H7 (cell line): ENCODE data around the gene PORCN. TPM values are rescaled to one million over a fixed set of nuclear protein-coding genes. Genes with fewer than 3 reads are reported as not detected.
"Not testable (repeated sequence)": the region's sequence is repeated elsewhere in the genome, so short reads cannot be mapped to it uniquely, and the experiment has no call there.

Experiments used
- DNase-seq: peaks from one replicate; pipeline ENCODE4 v3.0.0; 2012
- H3K27me3 ChIP-seq: 2 replicates; pipeline ENCODE4 v1.6.0; 2011; ENCODE audit warnings: mild to moderate bottlenecking, low read length; ENCODE audit not compliant: control insufficient read depth, insufficient read depth
- H3K36me3 ChIP-seq: replicated peaks from 2 replicates; pipeline ENCODE4 v1.5.1; 2011; ENCODE audit warnings: low read length; ENCODE audit not compliant: control insufficient read depth, insufficient read depth
- H3K4me3 ChIP-seq: 2 replicates; pipeline ENCODE4 v1.5.1; 2011; ENCODE audit warnings: low read depth, mild to moderate bottlenecking, control low read depth, low read length, moderate library complexity; ENCODE audit not compliant: insufficient read depth
- total RNA-seq: library from RNA; depleted of rRNA; stranded (reverse); fragments of >200 nt; shearing (Covaris generic); gene quantifications from 2 replicates; pipeline ENCODE4 v1.2.3, GENCODE V29; 2014

The PORCN gene
- total RNA-seq, 1 experiment from 2014 or later, result 22.8 TPM

DNA sequence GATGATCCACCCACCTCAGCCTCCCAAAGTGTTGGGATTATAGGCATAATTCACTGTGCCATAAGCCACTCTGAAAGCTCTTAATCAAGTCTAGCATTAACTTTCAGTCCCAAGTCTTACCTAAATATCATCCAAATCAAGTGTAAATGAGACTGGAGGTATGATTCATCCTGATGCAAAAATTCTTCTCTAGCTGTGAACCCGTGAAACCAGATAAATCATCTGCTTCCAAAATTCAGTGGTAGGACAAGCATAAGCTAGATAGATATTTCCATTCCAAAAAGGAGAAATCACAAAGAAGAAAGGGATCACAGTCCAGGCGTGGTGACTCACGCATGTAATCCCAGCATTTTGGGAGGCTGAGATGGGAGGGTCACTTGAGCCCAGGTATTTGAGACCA lies 21.9 kb downstream of the PORCN start:
- no peak for DNase-seq
- peaks cover 14% of the 10 kb centered on the region for H3K36me3 ChIP-seq
- H3K4me3 ChIP-seq, result no peak overlapping the region
- H3K27me3 ChIP-seq, result no peaks in the 10 kb centered on the region

DNA sequence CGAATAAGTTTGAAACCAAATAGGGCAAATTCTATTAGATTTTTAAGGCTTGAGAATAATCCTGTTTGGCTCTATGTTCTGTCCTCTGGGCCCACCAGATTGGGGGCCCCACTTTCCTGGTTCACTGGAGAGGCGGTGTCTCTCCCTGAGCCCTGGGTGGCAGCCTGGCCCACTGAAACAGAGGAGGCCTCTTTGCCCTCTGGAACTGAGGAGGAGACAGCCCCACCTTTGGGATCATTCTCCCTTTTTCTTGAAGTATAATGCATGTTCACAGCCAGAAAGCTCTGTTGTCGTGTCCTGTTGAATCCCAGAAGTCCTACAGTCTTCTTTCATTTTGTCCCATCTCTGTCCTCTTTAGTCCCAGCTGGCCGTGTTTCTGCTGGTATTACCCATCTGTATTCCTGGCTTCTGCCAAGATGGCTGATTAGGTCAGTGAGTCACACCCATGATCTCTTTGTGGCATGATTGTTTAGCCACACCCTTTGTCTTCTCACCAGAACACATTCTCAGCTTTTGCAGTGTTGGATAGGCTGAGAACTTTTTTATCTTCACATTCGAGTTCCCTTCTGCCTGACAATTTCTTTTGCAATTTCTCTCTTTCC lies 22.7 kb downstream of the PORCN start:
- DNase-seq, result no peak
- no peaks in the 10 kb centered on the region for H3K27me3 ChIP-seq
- H3K4me3 ChIP-seq, result no peak overlapping the region
- peaks cover 13% of the 10 kb centered on the region for H3K36me3 ChIP-seq

DNA sequence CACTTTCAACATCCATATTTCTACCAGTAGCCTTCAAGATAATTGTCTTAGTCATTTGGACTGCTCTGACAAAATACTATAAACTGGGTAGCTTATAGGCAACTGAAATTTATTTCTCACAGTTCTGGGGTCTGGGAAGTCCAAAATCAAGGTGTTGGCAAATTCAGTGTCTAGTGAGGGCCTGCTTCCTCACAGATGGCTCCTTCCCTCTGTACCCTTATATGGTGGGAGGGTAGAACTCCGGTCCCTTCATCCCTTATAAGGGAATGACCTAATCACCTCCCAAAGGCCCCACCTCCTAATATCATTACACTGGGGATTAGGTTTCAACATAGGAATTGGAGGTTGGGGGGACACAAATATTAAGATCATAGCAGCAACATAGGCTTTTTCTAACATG lies 23.4 kb downstream of the PORCN start:
- no peak for DNase-seq
- Histone ChIP-seq H3K36me3 (peaks cover 6% of the 10 kb centered on the region), H3K4me3 (no peak overlapping the region), H3K27me3 (no peaks in the 10 kb centered on the region)

DNA sequence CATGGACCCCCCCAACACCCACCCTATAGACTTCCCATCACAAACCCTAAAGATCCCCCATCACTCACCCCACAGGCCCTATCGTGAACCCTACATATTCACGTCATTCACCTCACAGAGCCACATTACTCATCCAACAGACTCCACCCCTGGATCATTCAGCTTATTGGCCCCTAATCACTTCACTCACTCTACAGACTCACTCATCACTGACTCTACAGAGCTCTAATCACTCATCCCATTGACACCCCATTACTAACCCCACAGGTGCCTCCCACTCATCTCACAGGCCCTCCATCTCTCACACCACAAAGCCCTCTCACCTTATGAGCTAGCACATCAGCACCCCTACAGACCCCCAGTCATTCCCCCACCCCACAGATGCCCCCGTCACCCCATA lies 24.4 kb downstream of the PORCN start:
- no peaks in the 10 kb centered on the region for H3K27me3 ChIP-seq
- DNase-seq, result no peak

DNA sequence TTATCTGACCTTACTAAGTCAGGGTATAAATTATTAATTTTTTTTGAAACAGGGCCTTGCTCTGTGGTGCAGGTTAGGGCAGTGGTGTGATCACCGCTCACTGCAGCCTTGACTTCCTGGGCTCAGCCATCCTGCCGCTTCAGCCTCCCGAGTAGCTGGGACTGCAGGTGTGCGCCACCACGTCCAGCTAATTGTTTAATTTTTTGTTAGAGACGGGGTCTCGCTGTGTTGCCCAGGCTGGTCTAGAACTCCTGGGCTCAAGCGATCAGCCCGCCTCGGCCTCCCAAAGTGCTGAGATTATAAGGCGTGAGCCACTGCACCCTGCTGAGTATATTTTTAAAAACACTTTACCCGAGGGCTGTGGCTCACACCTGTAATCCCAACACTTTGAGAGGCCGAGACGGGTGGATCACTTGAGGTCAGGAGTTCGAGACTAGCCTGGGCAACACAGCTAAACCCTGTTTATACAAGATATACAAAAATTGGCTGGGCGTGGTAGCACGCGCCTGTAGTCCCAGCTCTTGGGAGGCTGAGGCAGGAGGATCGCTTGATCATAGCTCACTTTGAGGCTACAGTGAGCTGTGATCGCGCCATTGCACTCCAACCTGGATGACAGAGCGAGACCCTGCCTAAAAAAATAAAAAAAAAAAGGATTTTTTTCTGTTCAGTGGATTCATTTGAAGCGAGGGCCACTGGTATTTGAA lies 30.0 kb downstream of the PORCN start:
- no peak for DNase-seq
- no peak overlapping the region for H3K4me3 ChIP-seq
- no peaks in the 10 kb centered on the region for H3K27me3 ChIP-seq
- H3K36me3 ChIP-seq, result no peaks in the 10 kb centered on the region

More for the DNA sequence above, 24.4 kb downstream of the PORCN start:
- Histone ChIP-seq H3K4me3 (no peak overlapping the region), H3K36me3 (peaks cover 4% of the 10 kb centered on the region)

DNA sequence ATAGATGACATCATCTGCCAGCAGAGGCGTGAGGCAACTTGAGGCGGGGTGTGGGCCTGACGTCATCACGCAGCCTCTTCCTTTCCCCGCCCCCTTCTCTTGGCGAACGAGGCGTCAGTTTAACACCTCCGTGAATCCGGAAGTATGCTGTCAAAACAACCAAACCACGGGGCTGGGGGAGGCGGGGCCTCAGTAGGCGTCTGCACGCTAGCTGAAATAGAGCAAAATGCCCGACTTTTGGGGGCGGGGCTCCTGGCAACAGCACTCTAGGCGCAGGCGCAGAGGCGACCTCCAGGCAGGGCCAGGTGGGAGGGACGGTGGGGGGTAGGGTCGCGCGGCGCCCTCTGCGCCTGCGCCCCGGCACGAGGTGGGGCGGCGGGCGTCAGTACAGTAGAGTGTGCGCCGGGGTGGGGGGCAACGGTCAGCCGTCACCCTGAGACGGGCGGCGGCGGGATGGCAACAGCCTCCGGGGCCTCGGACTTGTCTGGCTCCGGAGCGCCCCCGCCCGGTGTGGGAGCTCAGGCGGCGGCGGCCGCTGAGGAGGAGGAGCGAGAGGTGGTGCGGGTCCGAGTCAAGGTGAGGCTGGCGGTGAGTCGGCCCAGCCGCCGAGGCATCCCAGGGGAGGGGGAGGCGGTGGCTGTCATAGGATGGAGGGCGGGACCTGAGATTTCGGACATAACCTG lies 30.7 kb downstream of the PORCN start, which contains the start of gene TBC1D25:
TBC1D25 (plus strand) TSS at position 370 of the 683 bp plus-strand sequence; CDS start at position 454, 84 bp downstream.
- Histone ChIP-seq H3K27me3 (no peaks in the 10 kb centered on the region), H3K4me3 (peak within 1 kb of the TSS; percentile 62), H3K36me3 (no peaks in the 10 kb centered on the region)
- peak; percentile 94 for DNase-seq

DNA sequence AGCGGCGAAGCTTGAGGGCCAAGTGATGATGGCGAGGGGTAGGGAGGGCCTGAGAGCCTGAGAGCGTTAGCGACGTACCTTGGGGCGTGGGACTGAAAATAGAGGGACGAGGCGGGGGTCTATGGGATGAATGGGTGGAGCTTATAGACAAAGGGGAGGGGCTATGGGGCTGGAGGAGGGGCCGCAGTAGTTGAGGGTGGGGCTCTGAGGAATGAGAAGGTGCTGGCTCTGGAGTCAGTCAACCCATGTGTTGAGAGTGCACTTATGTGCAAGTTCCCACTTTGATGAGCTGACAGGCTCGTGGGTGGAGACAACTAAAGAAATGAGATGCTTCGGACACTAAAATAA lies 31.2 kb downstream of the PORCN start:
- H3K36me3 ChIP-seq, result no peaks in the 10 kb centered on the region; the same call in 1 of the 2 replicates
- H3K27me3 ChIP-seq, result no peaks in the 10 kb centered on the region
- peak; percentile 82 for DNase-seq
- peak overlapping the region; percentile 62 for H3K4me3 ChIP-seq

DNA sequence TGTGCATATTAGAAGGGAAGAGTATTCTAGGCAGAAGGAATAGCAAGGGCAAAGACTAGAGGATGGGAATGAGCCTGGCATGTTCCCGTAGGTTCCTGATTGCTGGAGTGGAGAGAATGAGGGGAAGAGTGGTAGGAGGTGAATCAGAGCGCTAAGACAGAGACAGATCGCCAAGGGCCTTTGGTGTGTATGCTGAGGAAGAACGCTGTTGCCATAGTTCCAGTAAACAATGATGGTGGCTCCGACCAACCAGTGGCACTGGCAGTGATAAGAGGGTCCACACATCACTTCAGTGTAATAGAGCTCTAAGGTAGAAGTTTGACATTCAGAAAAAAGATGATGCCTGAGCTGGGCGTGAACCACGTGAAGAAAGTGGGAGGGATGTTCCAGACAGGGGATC lies 31.7 kb downstream of the PORCN start:
- no peak overlapping the region for H3K4me3 ChIP-seq
- H3K27me3 ChIP-seq, result no peaks in the 10 kb centered on the region
- no peak for DNase-seq
- no peaks in the 10 kb centered on the region; the same call in 1 of the 2 replicates for H3K36me3 ChIP-seq

DNA sequence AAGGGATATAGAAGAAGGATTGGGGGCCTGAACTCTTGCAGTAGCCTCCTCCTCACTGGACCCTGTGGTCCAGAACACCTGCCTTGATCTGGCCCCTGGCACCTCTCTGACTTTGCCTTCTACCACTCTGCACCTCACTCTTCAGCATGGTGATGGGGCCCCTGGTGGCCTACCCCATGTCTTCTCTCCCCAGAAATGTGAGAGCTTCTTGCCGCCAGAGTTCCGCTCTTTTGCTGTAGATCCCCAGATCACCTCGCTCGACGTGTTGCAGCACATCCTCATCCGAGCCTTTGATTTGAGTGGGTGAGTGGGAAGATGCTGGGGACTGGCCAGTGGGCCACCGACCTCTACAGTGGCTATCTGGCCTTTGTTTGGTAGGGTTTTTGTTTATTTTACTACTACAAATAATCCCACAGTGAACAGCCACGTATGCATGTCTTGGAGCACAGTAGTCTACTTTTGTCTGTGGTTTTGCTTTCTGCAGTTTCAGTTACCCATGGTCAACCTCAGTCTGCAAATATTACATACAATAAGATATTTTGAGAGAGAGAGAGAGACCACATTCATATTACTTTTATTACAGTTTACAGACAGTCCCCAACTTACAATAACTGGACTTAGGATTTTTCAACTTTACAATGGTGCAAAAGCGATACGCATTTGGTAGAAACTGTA lies 32.5 kb downstream of the PORCN start:
- H3K27me3 ChIP-seq, result no peaks in the 10 kb centered on the region
- H3K36me3 ChIP-seq, result no peaks in the 10 kb centered on the region; the same call in 1 of the 2 replicates
- no peak for DNase-seq
- H3K4me3 ChIP-seq, result no peak overlapping the region

DNA sequence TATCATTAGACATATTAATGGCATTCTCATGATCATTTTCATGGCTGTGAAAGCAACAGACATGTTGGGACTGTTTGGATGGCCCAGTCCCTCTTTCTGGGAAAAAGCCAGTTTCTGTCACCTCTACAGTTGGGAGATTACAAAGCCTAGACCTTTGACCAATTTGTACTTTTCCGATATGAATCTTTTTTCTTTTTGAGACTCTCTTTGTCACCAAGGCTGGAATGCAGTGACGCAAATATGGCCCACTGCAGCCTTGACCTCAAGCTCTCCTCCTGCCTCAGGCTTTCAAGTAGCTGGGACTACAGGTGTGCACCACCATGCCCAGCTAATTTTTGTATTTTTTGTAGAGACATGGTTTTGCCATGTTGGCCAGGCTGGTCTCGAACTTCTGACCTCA lies 40.1 kb downstream of the PORCN start:
- no peaks in the 10 kb centered on the region for H3K27me3 ChIP-seq
- no peak overlapping the region for H3K4me3 ChIP-seq
- no peak for DNase-seq
- no peaks in the 10 kb centered on the region; the same call in 1 of the 2 replicates for H3K36me3 ChIP-seq

DNA sequence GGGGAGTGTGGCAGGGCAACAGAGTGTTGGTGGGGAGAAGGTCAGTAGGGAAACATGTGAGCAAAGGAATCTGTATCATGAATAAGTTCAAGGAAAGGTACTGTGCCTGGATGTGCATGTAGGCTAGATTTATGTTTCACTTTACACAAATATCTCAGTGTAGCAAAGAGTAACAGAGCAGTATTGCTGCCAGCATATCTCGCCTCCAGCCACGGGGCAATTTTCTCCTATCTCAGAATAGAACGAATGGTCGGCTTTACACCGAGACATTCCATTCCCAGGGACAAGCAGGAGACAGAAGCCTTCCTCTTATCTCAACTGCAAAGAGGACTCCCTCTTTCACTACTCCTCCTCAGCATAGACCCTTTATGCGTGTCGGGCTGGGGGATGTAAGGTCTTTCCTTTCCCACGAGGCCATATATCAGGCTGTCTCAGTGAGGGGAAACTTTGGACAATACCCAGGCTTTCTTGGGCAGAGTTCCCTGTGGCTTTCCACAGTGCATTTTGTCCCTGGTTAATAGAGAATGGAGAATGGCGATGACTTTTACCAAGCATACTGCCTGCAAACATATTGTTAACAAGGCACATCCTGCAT lies 47.0 kb downstream of the PORCN start:
- not testable (repeated sequence) for H3K36me3 ChIP-seq, H3K27me3 ChIP-seq, H3K4me3 ChIP-seq, DNase-seq

DNA sequence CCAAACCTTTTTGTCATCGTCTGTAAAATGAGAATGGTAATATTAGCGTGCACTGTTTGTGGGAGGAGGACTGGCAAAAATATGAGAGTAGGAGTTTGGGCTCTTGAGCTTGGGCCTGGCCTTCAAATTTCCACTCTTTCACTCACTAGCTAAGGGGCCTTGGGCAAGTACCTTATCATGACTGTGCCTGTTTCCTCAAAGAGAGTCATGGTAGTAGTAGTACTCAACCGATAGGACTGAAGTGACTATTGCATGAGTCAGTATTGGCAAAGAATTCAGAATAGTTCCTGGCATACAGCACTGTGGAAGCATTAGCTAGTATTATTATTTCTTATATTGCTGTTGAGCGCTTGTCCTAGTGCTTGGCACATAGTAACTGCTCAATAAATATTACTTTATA lies 49.5 kb downstream of the PORCN start:
- no peak overlapping the region for H3K4me3 ChIP-seq
- no peaks in the 10 kb centered on the region for H3K27me3 ChIP-seq
- H3K36me3 ChIP-seq, result peaks cover 1% of the 10 kb centered on the region; the same call in 1 of the 2 replicates
- no peak for DNase-seq

DNA sequence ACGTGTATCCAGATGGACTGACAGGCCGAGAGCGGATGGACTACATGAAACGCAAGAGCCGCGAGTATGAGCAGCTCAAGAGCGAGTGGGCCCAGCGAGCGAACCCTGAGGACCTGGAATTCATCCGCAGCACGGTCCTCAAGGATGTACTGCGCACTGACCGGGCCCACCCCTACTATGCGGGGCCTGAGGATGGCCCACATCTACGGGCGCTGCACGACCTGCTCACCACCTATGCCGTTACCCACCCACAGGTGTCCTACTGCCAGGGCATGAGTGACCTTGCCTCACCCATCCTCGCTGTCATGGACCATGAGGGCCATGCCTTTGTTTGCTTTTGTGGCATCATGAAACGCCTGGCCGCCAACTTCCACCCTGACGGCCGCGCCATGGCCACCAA lies 50.8 kb downstream of the PORCN start:
- Histone ChIP-seq H3K4me3 (no peak overlapping the region), H3K27me3 (no peaks in the 10 kb centered on the region), H3K36me3 (peaks cover 1% of the 10 kb centered on the region; the same call in 1 of the 2 replicates)
- peak; percentile 14 for DNase-seq

DNA sequence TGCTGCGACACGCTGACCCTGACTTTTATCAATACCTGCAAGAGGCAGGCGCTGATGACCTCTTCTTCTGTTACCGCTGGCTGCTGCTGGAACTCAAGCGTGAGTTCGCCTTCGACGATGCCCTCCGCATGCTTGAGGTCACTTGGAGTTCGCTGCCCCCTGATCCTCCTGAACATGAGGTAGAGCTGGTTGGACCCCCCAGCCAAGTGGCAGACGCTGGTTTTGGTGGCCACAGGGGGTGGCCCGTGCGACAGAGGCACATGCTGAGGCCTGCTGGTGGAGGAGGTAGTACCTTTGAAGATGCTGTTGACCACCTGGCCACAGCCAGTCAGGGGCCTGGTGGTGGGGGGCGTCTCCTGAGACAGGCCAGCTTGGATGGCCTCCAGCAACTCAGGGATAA lies 51.3 kb downstream of the PORCN start:
- DNase-seq, result peak; percentile 8
- Histone ChIP-seq H3K27me3 (no peaks in the 10 kb centered on the region), H3K36me3 (peaks cover 1% of the 10 kb centered on the region; the same call in 1 of the 2 replicates), H3K4me3 (no peak overlapping the region)
